ENCODE results near the gene DDX10.

The DDX10 gene

DNA sequence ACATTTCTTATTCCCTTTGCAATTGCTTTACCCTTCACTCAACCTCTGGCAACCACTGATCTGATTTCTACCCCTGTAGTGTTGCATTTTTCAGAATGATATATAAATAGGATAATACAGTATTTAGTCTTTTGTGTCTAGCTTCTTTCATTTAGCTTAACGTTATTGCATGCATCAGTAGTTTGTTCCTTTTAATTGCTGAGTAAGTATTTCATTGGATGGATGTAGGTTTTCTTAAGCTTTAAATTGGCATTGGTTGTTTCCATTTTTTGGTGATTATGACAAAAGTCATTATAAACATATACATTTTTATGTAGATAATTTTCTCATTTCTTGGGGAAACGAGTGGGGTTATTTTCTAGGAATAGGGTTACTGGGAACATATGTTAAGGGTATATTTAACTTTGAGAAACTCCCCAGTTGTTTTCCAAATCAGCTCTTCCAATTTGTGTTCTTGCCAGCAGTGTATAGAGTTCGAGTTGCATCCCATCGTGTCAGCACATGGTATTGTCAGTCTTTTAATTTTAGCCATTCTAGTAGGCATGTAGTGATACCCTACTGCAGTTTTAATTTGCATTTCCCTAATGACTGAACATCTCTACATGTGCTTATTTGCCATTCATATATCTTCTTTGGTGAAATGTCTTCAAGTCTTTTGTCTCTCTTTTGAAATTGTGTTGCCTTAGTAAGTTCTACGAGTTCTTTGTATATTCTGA, 60.3 kb downstream of the DDX10 start:
- no peak overlapping the region for H3K4me3 ChIP-seq (ENCODE audit: control insufficient read depth, low read depth, low read length)
- TF ChIP-seq, protein P1, sequence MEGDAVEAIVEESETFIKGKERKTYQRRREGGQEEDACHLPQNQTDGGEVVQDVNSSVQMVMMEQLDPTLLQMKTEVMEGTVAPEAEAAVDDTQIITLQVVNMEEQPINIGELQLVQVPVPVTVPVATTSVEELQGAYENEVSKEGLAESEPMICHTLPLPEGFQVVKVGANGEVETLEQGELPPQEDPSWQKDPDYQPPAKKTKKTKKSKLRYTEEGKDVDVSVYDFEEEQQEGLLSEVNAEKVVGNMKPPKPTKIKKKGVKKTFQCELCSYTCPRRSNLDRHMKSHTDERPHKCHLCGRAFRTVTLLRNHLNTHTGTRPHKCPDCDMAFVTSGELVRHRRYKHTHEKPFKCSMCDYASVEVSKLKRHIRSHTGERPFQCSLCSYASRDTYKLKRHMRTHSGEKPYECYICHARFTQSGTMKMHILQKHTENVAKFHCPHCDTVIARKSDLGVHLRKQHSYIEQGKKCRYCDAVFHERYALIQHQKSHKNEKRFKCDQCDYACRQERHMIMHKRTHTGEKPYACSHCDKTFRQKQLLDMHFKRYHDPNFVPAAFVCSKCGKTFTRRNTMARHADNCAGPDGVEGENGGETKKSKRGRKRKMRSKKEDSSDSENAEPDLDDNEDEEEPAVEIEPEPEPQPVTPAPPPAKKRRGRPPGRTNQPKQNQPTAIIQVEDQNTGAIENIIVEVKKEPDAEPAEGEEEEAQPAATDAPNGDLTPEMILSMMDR (IDR thresholded peaks at IDR 0.05; ENCODE audit: control insufficient read depth, insufficient read depth, low read depth, low read length, missing control alignments) = no peak
- no peak for DNase-seq (ENCODE audit: low read depth)

DNA sequence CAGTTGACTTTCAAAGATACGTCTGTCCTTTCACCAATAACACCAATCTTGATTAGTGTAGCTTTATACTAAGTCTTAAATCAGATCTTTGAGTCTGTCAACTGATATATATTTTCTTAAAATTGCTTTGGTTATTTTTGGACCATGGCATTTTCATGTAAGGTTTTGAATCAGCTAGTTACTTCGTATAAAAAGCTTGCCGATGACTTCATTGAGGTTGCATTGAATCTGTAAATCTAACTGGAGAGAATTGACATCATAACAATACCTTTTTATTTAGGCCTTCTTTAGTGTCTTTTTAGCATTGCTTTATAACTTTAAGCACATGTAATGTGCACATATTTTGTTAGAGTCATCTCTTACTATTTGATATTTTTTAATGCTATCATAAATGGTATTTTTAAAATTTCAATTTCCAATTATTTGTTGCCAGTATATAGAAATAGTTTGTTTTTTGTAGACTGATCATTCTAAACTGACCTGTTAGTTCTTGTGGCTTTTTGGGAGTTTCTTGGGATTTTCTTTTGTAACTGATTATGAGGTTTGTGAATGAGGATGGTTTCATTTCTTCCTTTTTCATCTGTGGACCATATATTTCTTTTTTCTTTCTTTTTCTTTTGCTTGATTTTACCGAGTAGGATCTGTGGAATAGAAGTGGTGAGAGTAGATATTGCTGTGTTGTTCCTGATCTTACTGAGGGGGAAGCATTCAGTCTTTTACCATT, 61.4 kb downstream of the DDX10 start:
- TF ChIP-seq, protein P1 (IDR thresholded peaks at IDR 0.05; ENCODE audit: control insufficient read depth, insufficient read depth, low read depth, low read length, missing control alignments) = no peak
- no peak overlapping the region for H3K4me3 ChIP-seq (ENCODE audit: control insufficient read depth, low read depth, low read length)
- DNase-seq (ENCODE audit: low read depth) = no peak

DNA sequence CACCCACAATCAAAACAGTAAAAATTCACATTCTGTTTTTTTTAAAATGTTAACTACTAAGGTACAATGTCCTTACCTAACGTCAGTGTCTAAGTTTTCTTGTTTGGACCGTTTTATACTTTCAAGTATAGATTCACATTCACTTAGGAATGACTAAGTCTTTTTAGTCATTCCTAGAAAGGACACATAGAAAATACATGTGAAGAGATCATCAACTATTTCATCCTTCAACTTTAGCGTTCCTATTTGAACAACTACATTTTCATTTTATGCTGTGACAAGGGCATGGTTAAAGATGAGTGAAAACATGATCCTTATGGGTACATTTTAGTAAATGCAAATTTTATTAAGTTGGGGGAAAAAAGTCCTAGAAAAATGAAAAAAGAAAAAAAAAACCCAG, 62.8 kb downstream of the DDX10 start:
- no peak for DNase-seq (ENCODE audit: low read depth)
- TF ChIP-seq, protein P1 (IDR thresholded peaks at IDR 0.05; ENCODE audit: control insufficient read depth, insufficient read depth, low read depth, low read length, missing control alignments) = no peak
- no peak overlapping the region for H3K4me3 ChIP-seq (ENCODE audit: control insufficient read depth, low read depth, low read length)

DNA sequence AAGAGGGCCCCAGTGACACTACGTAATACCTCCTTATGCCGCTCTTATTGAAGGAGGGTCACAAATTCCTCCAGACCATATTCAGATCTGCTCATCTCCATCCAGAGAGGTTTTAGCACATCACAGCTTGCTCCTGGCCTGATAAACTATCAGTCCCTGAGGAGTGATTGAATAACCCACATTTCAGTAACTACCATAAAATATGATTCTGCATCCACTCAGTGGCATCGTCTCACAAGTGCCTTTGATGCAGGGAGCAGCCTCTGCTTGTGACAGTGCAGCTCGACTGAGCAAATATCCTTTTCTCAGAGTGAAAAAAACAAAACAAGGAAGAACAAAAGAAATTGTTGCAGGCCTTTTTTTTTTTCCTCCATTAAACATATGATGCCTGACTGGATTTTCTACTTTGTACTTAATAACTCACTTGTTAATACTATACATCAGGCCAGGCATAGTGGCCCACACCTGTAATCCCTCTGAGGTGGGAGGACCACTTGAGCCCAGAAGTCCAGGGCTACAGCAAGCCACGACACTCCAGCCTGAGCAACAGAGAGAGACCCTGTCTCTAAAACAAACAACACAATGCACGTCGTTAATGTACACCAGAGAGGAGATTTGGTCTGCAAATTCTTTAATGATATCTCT, 64.5 kb downstream of the DDX10 start:
- no peak overlapping the region for H3K4me3 ChIP-seq (ENCODE audit: control insufficient read depth, low read depth, low read length)
- TF ChIP-seq, protein P1 (IDR thresholded peaks at IDR 0.05; ENCODE audit: control insufficient read depth, insufficient read depth, low read depth, low read length, missing control alignments) = no peak
- no peak for DNase-seq (ENCODE audit: low read depth)

DNA sequence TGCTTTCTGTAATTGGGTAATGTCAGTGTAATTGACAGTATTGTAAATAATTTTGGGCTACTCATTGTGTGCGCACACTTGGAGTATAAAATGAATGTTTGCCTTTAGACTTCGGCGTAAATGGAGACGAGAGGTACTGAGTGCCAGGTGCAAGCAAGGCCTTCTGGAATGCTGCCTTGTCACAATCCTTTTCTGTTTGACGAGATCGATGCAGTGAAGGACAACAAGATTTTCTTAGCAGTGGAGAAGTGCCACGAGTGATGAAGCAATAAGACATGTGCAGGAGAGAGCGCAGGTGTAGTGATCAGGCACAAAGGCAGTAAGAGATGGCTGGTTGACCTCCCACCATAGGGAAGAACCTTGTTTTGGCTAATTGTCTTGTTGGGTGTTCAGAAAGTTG, 67.5 kb downstream of the DDX10 start:
- no peak overlapping the region for H3K4me3 ChIP-seq (ENCODE audit: control insufficient read depth, low read depth, low read length)
- TF ChIP-seq, protein P1 (IDR thresholded peaks at IDR 0.05; ENCODE audit: control insufficient read depth, insufficient read depth, low read depth, low read length, missing control alignments) = no peak
- no peak for DNase-seq (ENCODE audit: low read depth)

DNA sequence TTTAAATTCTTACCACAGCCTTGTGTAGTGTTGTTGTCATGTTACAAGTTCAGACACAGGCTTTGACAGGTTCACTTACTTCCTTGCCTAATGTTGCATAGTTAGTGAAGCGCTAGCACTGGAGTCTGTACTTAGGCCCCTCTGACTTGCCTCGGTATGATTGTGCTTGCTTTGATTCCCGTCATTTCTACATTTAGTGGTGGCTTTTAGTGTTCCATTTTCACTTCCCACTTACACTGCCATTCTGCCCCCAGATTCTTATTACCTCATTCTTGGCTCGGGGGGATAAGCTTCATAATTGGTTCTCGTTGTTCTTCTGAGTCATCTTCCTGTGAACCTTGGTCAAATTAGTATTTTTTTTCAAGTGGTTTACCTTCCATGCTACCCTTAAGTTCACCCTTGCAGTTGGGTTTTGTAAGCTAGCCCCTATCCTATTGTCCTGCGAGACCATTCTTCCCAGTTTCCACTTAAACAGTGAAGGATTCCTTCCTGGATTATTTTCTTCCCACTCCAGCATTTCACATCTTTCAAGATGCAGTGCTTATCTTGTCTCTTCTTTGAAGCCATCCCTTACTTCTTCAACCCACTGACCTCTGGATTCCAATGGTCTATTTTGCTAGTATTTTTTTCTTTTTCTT, 68.7 kb downstream of the DDX10 start:
- no peak for DNase-seq (ENCODE audit: low read depth)
- H3K4me3 ChIP-seq (ENCODE audit: control insufficient read depth, low read depth, low read length) = no peak overlapping the region
- TF ChIP-seq, protein P1 (IDR thresholded peaks at IDR 0.05; ENCODE audit: control insufficient read depth, insufficient read depth, low read depth, low read length, missing control alignments) = no peak
